Endothelial cell (in vitro differentiated cells): ENCODE measurements around the gene VWC2. TPM values are rescaled to one million over a fixed set of nuclear protein-coding genes. Genes with fewer than 3 reads are reported as not detected.

Source experiments
- DNase-seq: peaks from one replicate; pipeline ENCODE4 v3.0.0; 2021; ENCODE audit warnings: low spot score
- H3K27ac Mint-ChIP-seq: one replicate; pipeline ENCODE4 v1.8.0; 2021; ENCODE audit warnings: mixed read lengths, inconsistent platforms; ENCODE audit not compliant: unreplicated experiment
- H3K27me3 Mint-ChIP-seq: one replicate; pipeline ENCODE4 v1.8.0; 2021; ENCODE audit warnings: mild to moderate bottlenecking, moderate library complexity, mixed read lengths, inconsistent platforms; ENCODE audit not compliant: unreplicated experiment
- H3K36me3 Mint-ChIP-seq: one replicate; pipeline ENCODE4 v1.8.0; 2021; ENCODE audit warnings: mild to moderate bottlenecking, low read depth, mixed read lengths, inconsistent platforms; ENCODE audit not compliant: unreplicated experiment
- H3K4me1 Mint-ChIP-seq: one replicate; pipeline ENCODE4 v1.8.0; 2021; ENCODE audit warnings: mild to moderate bottlenecking, mixed read lengths, inconsistent platforms; ENCODE audit not compliant: unreplicated experiment
- H3K4me3 Mint-ChIP-seq: one replicate; pipeline ENCODE4 v1.8.0; 2021; ENCODE audit warnings: mild to moderate bottlenecking, mixed read lengths, inconsistent platforms; ENCODE audit not compliant: unreplicated experiment
- H3K9me3 Mint-ChIP-seq: one replicate; pipeline ENCODE4 v1.8.0; 2021; ENCODE audit warnings: mixed read lengths, inconsistent platforms; ENCODE audit not compliant: unreplicated experiment
- CTCF ChIP-seq: fragments of 200-600 bp; sonication (generic); IDR thresholded peaks from one replicate; pipeline ENCODE4 v1.5.0; 2021; ENCODE audit warnings: antibody characterized with exemption; ENCODE audit not compliant: unreplicated experiment
- total RNA-seq: library from RNA; stranded (reverse); fragmentation: NEBNext Ultra II Directional; extraction: Animal tissue kit (Norgen Biotek cat#: 25700); gene quantifications from one replicate; pipeline ENCODE4 v1.2.1, GENCODE V29; 2021; ENCODE audit not compliant: unreplicated experiment

VWC2 gene
- total RNA-seq, 1 donor from 2014 or later = 0.05 TPM

- no peak for DNase-seq
- TF ChIP-seq CTCF = no peak
- no peaks in the 10 kb centered on the region for H3K4me1 Mint-ChIP-seq
- H3K36me3 Mint-ChIP-seq = peaks cover 12% of the 10 kb centered on the region
- peaks cover 2% of the 10 kb centered on the region for H3K27me3 Mint-ChIP-seq
- no peak overlapping the region for H3K27ac Mint-ChIP-seq
- H3K4me3 Mint-ChIP-seq = no peak overlapping the region
- H3K9me3 Mint-ChIP-seq = peaks cover 11% of the 10 kb centered on the region
Measured at GRCh38 chr7:49927631-49928030, 154.2 kb downstream of the VWC2 start.

GRCh38 chr7:49928787-49929186, 155.3 kb downstream of the VWC2 start:
- peaks cover 14% of the 10 kb centered on the region for H3K9me3 Mint-ChIP-seq
- H3K4me3 Mint-ChIP-seq = no peak overlapping the region
- DNase-seq = no peak
- H3K4me1 Mint-ChIP-seq = no peaks in the 10 kb centered on the region
- H3K27me3 Mint-ChIP-seq = peaks cover 4% of the 10 kb centered on the region
- H3K36me3 Mint-ChIP-seq = peaks cover 15% of the 10 kb centered on the region
- no peak for TF ChIP-seq CTCF
- H3K27ac Mint-ChIP-seq = no peak overlapping the region

GRCh38 chr7:49931627-49932026, 158.2 kb downstream of the VWC2 start:
- H3K4me3 Mint-ChIP-seq = no peak overlapping the region
- H3K27ac Mint-ChIP-seq = no peak overlapping the region
- peaks cover 14% of the 10 kb centered on the region for H3K9me3 Mint-ChIP-seq
- no peaks in the 10 kb centered on the region for H3K4me1 Mint-ChIP-seq
- TF ChIP-seq CTCF = no peak
- peaks cover 15% of the 10 kb centered on the region for H3K36me3 Mint-ChIP-seq
- no peak for DNase-seq
- H3K27me3 Mint-ChIP-seq = peaks cover 4% of the 10 kb centered on the region

- no peak overlapping the region for H3K4me3 Mint-ChIP-seq
- no peak for DNase-seq
Measured at GRCh38 chr7:49937608-49938007, 164.2 kb downstream of the VWC2 start.

More at GRCh38 chr7:49937608-49938007, 164.2 kb downstream of the VWC2 start:
- no peak for TF ChIP-seq CTCF
- Mint-ChIP-seq H3K4me1 (no peaks in the 10 kb centered on the region), H3K36me3 (peaks cover 3% of the 10 kb centered on the region), H3K27ac (no peak overlapping the region), H3K27me3 (peaks cover 2% of the 10 kb centered on the region), H3K9me3 (peaks cover 4% of the 10 kb centered on the region)
